A204.1 (cell line): Measurements from ENCODE around the gene AKAP7.
"Not testable (repeated sequence)": the region's sequence is repeated elsewhere in the genome, so short reads cannot be mapped to it uniquely, and the experiment has no call there.

Source experiments
- FAIRE-seq: peaks from 2 replicates; lab custom pipeline; 2012; peaks lifted over from hg19 to GRCh38; lab: Jason Lieb, UNC

The AKAP7 gene

GRCh38 chr6:131300826-131301225 is 165.6 kb downstream of the AKAP7 start:
- FAIRE-seq, result not testable (repeated sequence)

- no peak for FAIRE-seq
These were observed 168.2 kb downstream of the AKAP7 start for GRCh38 chr6:131303338-131303930.

- no peak for FAIRE-seq
These were observed 170.0 kb downstream of the AKAP7 start for GRCh38 chr6:131305037-131305850.

GRCh38 chr6:131309437-131309836 is 174.2 kb downstream of the AKAP7 start:
- no peak for FAIRE-seq

GRCh38 chr6:131314838-131315237 is 179.6 kb downstream of the AKAP7 start:
- FAIRE-seq, result no peak

GRCh38 chr6:131316654-131317053 is 181.4 kb downstream of the AKAP7 start:
- no peak for FAIRE-seq

- no peak for FAIRE-seq
These were observed 182.2 kb downstream of the AKAP7 start for GRCh38 chr6:131317516-131317915.

GRCh38 chr6:131321589-131321988 is 186.3 kb downstream of the AKAP7 start:
- no peak for FAIRE-seq

GRCh38 chr6:131322125-131322524 is 186.9 kb downstream of the AKAP7 start:
- no peak for FAIRE-seq

- FAIRE-seq, result not testable (repeated sequence)
These were observed 190.4 kb downstream of the AKAP7 start for GRCh38 chr6:131325669-131326068.

- not testable (repeated sequence) for FAIRE-seq
These were observed 193.5 kb downstream of the AKAP7 start for GRCh38 chr6:131328727-131329126.

GRCh38 chr6:131331151-131331550 is 195.9 kb downstream of the AKAP7 start:
- FAIRE-seq, result no peak

GRCh38 chr6:131331873-131332781 is 196.9 kb downstream of the AKAP7 start:
- no peak for FAIRE-seq
